GM19328 (cell line): ENCODE data around the gene TSPAN33.
"Not testable (repeated sequence)": the region's sequence is repeated elsewhere in the genome, so short reads cannot be mapped to it uniquely, and the experiment has no call there.

ENCODE experiments used
- ATAC-seq: cut with Tn5 transposase; IDR thresholded peaks from one replicate; pipeline ENCODE4 v1.9.1; 2021; ENCODE audit warnings: mild to moderate bottlenecking, moderate library complexity; ENCODE audit not compliant: unreplicated experiment

The TSPAN33 gene

GRCh38 chr7:129205987-129206785 lies 61.7 kb downstream of the TSPAN33 start:
- no peak for ATAC-seq

- no peak for ATAC-seq
Measured at GRCh38 chr7:129208667-129209066, 64.2 kb downstream of the TSPAN33 start.

DNA sequence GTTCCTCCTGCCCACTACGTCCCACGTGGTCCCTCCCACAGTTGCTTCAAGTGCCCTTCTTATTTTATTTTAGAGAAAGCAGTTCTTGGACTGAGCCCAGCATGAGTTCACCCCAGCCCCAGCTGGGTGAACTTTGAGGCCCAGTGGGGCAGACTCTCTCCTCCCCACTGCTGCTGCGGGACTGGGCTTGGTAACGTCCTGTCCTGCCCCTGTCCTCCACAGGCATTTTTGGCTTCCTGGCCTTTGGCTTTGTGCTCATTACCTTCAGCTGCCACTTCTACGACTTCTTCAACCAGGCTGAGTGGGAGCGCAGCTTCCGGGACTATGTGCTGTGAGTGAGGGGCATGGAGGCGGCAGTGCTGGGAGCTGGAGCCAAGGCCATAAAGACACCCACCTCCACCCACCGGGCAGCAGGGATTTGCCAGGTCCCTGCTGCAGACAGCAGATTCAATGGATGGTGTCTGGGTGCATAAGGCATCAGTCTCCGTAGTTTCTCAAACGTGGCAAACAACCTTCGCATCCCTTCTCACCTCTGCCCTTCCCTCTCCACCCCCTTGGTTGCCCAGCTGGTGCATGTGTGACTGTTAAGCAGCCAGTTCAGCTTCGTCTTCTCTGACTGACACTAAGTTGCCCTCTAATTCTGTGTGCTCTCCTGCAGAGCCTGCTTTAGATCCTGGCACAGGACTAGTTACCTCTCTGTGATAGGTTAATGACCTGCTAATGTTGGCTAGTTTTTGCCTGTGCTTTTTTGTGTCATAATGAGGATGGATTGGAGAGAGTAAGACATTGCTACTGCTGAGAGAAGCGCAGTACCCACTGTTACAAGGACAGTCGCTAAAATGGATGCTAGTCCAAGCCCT lies 64.8 kb downstream of the TSPAN33 start:
- no peak for ATAC-seq

GRCh38 chr7:129210256-129210988 lies 65.9 kb downstream of the TSPAN33 start:
- no peak for ATAC-seq

DNA sequence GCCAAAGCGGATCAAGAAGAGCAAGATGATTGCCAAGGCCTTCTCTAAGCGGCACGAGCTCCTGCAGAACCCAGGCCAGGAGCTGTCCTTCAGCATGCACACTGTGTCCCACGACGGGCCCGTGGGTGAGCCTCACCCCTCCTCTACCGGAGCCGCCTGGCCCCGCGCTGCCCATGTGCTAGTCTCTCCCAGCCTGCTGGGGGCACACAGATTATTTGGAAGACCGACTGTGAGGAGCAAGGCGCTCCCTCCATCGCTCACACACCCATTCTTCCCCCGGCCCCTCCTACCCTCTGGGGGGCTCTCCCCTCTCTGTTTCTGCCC lies 66.4 kb downstream of the TSPAN33 start:
- ATAC-seq, result no peak

GRCh38 chr7:129212126-129212525 lies 67.6 kb downstream of the TSPAN33 start:
- no peak for ATAC-seq

DNA sequence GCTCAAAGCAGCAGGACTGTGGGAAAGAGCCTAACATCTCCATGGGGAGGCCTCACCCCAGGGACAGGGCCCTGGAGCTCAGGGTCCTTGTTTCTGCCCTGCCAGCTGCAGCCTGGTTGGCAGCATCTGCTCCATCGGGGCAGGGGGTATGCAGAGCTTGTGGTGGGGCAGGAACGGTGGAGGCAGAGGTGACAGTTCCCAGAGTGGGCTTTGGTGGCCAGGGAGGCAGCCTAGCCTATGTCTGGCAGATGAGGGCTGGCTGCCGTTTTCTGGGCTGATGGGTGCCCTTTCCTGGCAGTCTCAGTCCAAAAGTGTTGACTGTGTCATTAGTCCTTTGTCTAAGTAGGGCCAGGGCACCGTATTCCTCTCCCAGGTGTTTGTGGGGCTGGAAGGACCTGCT lies 68.1 kb downstream of the TSPAN33 start:
- no peak for ATAC-seq

DNA sequence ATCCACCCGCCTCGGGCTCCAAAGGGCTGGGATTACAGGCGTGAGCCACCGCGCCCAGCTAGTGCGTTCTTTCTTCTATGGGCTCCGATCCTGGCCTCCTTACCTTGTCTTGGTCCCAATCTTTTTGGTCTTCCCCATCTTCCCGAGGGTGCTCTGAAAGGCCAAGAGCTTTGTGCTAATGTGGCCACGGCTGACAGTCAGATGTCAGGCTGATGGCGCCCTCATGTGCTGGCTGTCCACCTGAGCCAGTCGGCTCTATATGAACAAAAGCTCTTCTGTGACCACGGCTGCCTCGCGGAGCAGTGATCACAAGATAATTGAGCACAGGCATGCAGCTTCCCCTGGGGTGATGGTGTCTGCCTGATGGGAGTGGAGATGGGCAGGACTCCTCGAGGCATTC lies 69.3 kb downstream of the TSPAN33 start:
- ATAC-seq, result no peak

DNA sequence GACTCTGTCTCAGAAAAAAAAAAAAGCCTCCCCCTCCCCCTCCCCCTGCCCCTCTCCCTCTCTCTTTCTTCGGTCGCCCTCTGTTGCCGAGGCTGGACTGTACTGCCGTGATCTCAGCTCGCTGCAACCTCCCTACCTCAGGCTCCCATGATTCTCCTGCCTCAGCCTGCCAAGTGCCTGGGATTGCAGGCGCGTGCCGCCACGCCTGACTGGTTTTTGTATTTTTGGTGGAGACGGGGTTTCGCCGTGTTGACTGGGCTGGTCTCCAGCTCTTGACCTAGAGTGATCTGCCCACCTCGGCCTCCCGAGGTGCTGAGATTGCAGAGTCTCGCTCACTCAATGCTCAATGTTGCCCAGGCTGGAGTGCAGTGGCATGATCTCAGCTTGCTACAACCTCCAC lies 71.2 kb downstream of the TSPAN33 start:
- not testable (repeated sequence) for ATAC-seq

GRCh38 chr7:129216101-129216715 lies 71.7 kb downstream of the TSPAN33 start:
- ATAC-seq, result not testable (repeated sequence)

- ATAC-seq, result not testable (repeated sequence)
Measured at GRCh38 chr7:129216821-129217416, 72.4 kb downstream of the TSPAN33 start.

- ATAC-seq, result no peak
Measured at GRCh38 chr7:129218514-129219062, 74.1 kb downstream of the TSPAN33 start.

DNA sequence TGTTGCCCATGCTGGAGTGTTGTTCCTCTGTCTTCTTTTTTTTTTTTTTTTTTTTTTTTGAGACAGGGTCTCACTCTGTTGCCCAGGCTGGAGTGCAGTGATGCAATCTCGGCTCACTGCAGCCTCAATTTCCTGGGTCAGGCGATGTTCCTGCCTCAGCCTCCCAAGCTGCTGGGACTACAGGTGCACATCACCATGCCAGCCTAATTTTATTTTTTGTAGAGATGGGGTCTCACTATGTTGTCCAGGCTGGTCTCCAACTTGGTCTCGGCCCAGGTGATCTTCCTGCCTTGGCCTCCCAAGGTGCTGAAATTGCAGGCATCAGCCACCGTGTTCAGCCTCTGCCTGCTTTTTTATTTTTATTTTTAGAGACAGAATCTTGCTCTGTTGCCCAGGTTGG lies 74.7 kb downstream of the TSPAN33 start:
- not testable (repeated sequence) for ATAC-seq
